MV-4-11 (cell line): ENCODE results near the gene DIAPH1.
A peak's percentile ranks its signal among the peaks of the same experiment; 100 is the strongest.
"Not testable (repeated sequence)": the region's sequence is repeated elsewhere in the genome, so short reads cannot be mapped to it uniquely, and the experiment has no call there.

Experiments
- DNase-seq: peaks from one replicate; lab custom pipeline; 2025; lab: John Stamatoyannopoulos, UW

DIAPH1 gene

DNA sequence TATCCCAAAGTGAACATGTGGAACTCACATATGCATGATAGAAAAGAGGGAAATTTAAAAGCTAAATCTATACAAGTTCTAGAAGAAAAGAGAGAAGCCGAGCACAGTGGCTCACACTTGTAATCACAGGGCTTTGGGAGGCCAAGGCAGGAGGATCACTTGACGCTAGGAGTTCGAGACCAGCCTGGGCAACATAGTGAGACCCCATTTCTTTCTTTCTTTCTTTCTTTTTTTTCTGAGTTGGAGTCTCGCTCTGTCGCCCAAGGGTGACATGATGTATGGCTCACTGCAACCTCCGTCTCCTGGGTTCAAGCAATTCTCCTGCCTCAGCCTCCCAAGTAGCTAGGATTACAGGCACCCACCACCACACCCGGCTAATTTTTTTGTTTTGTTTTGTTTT is 8.9 kb downstream of the DIAPH1 start:
- not testable (repeated sequence) for DNase-seq

DNA sequence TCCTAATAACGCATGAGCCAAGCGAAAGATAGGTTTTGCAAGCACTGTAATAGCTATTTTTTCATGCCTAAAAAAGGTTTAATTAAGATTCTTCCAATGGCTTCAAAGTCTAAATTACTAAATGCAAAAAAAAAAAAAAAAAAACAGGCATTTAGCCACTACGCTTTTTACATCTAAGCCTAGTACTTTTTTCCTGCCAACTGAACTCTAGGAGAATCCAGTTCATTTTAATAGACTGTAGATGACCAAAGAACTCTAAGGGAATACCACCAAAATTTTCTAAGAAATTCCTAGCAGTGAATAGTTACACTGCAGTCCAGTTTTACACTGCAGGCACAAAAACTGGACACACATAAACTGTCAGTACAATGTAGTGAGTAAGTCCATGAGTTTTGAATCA is 9.8 kb downstream of the DIAPH1 start:
- no peak for DNase-seq

DNA sequence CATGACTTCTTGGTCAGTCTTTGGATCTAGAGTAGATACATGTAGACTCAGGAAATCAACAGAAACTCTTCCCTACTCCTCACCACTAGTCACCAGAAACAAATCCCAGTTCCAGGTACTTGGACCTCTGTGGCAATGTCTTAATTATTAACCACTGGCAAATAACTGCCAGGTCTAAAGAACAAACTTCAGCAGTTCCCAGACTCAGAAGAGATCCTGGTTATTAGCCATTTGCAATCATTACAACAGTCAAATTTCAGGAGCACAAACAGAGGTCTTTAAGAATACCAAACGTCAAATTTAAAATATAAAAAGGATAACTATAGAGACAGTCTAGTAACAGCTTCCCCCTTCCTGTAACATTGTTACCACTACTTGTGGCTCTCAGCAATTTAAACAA is 10.2 kb downstream of the DIAPH1 start:
- DNase-seq = no peak

DNA sequence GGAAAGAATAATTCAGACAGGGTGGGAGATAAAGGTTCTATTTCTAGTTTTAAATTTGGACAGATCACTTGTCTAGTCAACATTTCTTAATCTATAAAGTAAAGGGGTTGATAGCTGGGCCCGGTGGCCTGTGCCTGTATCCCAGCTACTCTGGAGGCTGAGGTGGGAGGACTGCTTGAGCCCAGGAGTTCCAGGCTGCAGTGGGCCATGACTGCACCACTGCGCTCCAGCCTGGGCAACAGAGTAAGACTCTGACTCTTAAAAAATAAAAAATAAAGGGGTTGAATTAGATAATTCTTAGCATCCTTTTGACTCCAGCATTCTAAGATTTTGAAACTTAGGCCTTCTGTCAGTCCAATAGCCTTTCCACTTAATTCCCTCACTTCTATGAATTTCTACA is 10.8 kb downstream of the DIAPH1 start:
- DNase-seq = no peak

DNA sequence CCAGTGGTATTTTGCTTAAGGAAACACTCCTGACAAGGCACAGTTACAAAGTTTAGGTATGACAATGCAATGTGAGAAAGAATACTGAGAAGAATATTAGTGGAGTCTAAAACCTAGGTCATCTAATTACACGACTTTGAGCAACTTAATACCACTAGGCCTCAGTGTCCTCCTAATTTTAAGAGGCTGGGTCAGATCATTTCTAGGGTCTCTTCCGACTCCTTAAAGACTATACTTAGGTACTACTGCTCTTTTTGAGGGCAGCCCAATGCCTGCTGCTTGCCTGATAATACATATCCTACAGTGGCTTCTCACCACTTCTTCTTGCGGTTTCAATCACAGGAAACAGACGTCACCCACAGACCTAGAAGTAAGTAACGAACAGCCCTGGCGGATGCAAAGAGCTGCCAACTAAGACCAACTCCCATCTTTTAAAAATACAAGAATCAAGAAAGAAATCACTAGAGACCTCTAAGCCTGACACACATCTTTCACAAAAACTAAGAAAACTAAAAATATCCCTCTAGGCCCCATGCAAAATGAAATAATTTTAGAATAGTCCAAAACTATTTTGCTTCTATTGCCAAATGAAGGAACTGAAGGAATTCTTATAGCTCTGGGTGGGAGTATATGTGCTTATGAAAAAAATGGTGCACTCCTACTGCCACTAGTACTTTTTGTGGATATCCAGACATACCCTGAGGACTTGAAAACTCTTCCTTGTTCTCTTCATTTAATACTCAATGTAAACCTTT is 13.1 kb downstream of the DIAPH1 start:
- DNase-seq = peak; percentile 98

GRCh38 chr5:141603923-141604717 is 14.7 kb downstream of the DIAPH1 start:
- DNase-seq = peak; percentile 98

- DNase-seq = no peak
Measured at GRCh38 chr5:141602606-141603005, 16.2 kb downstream of the DIAPH1 start.

DNA sequence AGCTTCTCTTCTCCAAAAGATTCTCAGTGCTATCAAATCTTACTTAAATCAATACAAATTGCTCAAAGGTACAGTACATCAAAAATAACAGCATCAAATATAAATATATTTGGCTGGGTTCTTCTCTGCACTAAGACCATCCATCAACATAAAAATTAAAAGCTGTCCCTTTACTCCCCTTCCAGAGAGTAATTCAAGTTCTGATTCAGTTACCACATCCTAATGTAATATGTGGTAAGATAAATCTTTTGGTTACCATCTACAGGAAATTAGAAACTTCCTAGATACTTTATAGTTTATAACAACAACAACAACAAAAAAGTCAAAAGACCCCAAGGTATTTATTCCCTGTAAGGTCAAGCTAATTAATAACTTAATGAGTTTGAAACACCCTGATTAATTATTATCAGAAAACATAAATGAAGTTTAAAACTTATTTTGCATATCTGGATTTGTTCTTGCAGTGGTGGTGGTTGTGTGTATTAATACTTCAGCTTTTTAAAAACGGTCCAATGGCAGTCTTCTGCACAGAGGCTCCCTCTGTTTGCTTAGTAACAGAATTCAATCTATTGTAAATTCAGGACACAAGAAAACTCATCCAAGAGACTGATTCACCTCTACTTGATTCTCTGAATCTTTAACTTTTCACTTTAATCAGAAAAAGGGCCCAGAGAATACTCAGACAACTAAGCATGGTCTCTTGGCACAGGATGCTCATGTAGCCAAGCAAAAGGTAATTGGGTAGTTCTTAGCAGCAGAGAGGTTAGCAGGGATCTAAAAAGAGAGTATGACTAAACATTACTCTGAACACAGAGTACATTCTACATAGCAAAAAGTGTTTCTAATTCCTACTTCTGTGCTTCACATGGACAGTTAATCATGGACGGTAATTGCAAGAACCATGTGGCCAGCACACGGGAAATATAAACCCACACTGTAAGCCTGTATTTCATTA is 20.1 kb downstream of the DIAPH1 start:
- no peak for DNase-seq

- DNase-seq = no peak
Measured at GRCh38 chr5:141597814-141598213, 21.0 kb downstream of the DIAPH1 start.

DNA sequence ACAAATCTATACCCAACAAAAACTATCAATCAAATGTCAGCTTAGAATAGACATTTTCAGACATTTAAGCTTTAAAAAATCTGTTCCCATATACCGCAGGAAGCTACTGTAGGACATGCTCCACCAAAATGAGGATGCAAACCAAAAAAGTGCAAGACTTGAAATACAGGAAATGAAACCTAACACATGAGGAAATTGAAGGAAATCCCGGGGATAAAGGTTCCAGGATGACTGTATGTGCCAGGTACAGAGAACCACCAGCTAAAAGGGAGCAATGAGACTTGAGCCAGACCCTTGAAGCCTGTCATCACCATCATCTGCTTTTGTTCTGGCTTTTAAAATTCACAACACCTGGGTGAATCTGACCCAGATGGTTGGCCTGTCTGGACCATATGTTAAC is 21.4 kb downstream of the DIAPH1 start:
- peak; percentile 88 for DNase-seq

DNA sequence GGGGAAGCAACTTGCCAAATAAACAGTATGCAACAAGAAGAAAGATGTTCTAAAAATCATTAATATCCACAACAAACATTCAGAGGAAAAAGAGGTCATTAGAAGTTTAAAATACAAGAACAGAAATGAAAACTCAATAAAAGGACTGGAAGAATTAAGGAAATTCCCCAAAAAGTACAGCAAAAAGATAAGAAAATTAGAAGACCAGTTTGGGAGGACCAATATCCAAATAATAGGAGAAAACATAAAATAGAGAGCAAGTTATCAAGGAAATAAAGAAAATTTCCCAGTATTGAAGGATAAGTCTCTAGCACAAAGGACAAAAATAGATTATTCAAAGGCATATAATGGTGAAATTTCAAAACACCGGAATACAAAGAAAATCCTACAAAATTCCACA is 21.9 kb downstream of the DIAPH1 start:
- DNase-seq = no peak

DNA sequence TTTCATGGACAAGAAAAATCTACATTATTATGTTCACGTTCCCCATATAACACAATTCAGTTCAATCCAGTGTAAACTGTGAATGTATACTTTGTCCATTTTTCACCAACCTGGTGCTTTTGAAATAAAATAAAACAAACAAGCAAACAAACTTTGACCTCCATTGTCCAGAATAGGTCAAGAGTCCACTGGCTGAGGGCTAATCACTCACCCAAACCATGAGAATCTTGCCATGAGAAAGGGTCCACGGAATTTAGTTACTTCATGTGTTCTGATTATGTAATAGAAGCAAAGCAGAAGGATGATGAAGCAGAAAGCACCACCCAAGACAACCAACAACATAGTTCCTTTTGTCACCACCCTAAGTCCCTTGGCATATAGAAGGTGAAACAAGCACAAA is 28.7 kb downstream of the DIAPH1 start:
- DNase-seq = peak; percentile 32

DNA sequence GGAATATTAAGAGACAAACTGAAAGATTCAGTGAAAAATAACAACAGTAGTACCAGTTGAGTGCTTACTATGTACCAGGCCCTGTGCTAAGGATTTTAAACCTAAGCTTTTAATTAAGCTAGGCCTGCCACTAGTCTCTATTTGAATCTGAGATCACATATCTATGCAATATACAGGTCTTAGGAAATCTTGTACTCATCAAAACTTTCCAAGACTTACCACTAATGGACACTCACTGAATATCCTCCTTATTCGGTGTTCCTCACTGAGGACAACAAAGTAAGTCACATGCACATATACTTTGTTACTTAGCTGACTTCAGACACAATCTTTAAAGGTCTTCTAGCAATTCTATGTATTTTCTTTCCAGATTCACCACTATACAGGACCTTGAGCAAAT is 32.6 kb downstream of the DIAPH1 start:
- no peak for DNase-seq

DNA sequence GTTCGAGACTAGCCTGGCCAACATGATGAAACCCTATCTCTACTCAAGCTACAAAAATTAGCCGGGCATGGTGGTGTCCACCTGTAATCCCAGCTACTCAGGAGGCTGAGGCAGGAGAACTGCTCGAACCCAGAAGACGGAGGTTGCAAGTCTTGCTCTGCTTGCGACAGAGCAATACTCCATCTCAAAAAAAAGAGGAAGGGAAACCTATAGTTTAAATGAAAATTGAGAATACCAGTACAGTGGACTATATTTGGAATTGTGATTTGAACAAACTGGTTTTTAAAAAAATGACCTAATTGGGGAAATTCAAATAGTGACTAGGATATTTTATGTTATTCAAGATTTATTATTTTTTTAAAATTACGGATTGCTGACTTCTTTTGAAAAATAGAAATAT is 33.2 kb downstream of the DIAPH1 start:
- peak; percentile 84 for DNase-seq

DNA sequence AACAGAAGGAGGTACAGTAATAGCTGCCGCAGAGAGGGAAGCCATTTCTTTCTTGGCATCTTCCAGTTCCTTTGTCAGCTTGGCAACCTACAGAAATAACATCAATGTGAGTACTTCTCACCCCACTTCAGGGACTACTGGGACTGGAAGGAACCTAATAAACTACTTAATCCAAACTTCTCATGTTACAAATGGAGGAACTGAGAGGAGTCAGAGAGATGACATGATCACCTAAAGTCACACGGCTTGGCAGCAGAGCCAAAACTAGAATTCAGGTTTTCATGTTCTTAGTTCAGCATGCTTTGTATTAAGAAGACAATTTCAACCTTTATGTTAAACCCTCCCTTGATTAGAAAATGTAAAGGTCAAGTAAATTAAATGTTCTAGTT is 44.7 kb downstream of the DIAPH1 start:
- DNase-seq = no peak

DNA sequence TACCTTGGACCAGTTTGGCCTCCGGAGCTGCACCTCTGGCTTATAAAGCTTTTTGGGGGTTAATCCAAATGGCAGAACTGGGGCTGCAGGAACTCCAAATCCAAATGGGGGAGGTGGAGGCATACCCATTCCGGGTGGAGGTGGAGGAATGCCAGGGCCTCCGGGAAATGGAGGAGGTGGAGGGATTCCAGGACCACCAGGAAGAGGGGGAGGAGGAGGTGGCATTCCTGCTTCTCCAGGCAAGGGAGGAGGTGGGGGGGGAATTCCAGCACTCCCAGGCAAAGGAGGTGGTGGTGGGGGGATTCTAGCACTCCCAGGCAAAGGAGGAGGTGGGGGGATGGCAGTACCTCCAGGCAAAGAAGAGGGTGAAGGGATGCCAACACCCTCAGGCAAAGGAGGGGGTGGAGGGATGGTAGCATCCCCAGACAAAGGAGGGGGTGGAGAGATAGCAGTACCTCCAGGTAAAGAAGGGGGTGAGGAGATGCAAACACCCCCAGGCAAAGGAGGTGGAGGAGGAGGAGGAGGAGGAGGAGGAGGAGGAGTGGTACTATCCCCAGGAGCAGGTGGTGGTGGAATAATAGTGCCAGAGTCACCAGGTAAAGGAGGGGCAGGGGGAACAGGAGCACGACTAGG is 45.2 kb downstream of the DIAPH1 start:
- no peak for DNase-seq

GRCh38 chr5:141570655-141571054 is 48.1 kb downstream of the DIAPH1 start:
- DNase-seq = peak; percentile 73

- peak; percentile 8 for DNase-seq
Measured at GRCh38 chr5:141567513-141568117, 51.2 kb downstream of the DIAPH1 start.

GRCh38 chr5:141565826-141566570 is 52.8 kb downstream of the DIAPH1 start:
- DNase-seq = no peak

GRCh38 chr5:141564216-141564692 is 54.5 kb downstream of the DIAPH1 start:
- peak; percentile 93 for DNase-seq
